ENCODE data around the gene CPA5. TPM values are rescaled to one million over a fixed set of nuclear protein-coding genes. Genes with fewer than 3 reads are reported as not detected.

The CPA5 gene
- total and polyA plus RNA-seq, 9 of the 15 experiments (the other 6 are each of a cell fraction or from before 2014, with no cell fraction given), result 0.13 to 2.4 (median 0.91) TPM

DNA sequence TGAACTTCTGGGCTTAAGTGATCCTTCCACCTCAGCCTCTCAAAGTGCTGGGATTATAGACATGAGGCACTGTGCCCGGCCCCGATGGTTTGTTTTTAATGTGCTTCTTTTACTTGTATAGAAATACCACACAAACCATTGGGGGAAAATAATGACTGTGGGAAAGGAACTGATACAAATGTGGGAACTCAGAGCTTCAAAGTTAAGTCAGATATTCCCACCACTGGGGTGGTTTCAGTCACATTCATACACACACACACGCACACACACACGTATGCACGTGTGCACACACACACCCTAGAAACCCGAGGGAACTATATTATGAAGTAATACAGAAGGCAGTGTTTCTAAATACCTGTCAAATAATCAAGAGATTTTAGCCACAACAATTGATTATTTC is 34.6 kb upstream of the CPA5 start:
- Histone ChIP-seq H3K9me1 (ENCODE audit: control insufficient read depth, insufficient read depth, low read length) (no peaks in the 10 kb centered on the region), H3K9ac (ENCODE audit: insufficient read depth in 1 of 2, low read depth in 2 of 2, low read length in 2 of 2) (no peak overlapping the region), H3K9me3 (replicated peaks; ENCODE audit: control insufficient read depth, insufficient read depth, low read depth, low read length) (no peaks in the 10 kb centered on the region), H3K27me3 (ENCODE audit: control insufficient read depth in 2 of 2, insufficient read depth in 2 of 2, low read length in 2 of 2) (peaks cover 63 to 71% of the 10 kb centered on the region in 2 experiments; a peak in 4 of 5 replicates), H3K4me1 (replicated peaks in 1 of 2; ENCODE audit: control insufficient read depth in 2 of 2, insufficient read depth in 2 of 2, low read length in 2 of 2) (peaks cover 0 to 2% of the 10 kb centered on the region in 2 experiments; a peak in 1 of 5 replicates), H4K20me1 (replicated peaks; ENCODE audit: control insufficient read depth, insufficient read depth, low read length) (no peaks in the 10 kb centered on the region), H3K27ac (ENCODE audit: extremely low read depth, low read depth, low read length) (no peak overlapping the region), H3K4me2 (ENCODE audit: insufficient read depth, low read length) (no peak overlapping the region), H3K79me2 (ENCODE audit: control insufficient read depth, insufficient read depth, low read length) (no peaks in the 10 kb centered on the region), H3K4me3 (no peak overlapping the region), H3K36me3 (ENCODE audit: control insufficient read depth, insufficient read depth, low read length) (no peaks in the 10 kb centered on the region), H2AFZ (ENCODE audit: low read depth, low read length) (no peak overlapping the region)
- ChIA-PET POLR2A (interaction anchor here (0.7 to 1.4 kb wide), 2 partner anchors 11 to 12 kb away, joined by 3 read pairs; no protein-coding TSS in a partner anchor), CTCF (ENCODE audit: low intra/inter-chr PET ratio) (no interaction called here)
- in situ Hi-C loops (cut with MboI), result no loop called here
- BruUV-seq (replicated peaks), result no TSS peak
- TF ChIP-seq TSC22D4 (tag; IDR thresholded peaks at IDR 0.05) (no peak), CBFA2T2 (conservative IDR thresholded peaks at IDR 0.05) (0 out of 2 replicates have a peak, but pooled peaks have one; percentile 1)
- 0% methylated on average over 6 of the region's 6 CpGs for WGBS (ENCODE audit: insufficient coverage, low coverage, missing lambda C conversion rate)
- DNase-seq (ENCODE audit: extremely low read depth in 1 of 4, low spot score in 3 of 4), result no peak
- ATAC-seq, result no peak
- FAIRE-seq, result no peak
- intact Hi-C loops (cut with micrococcal nuclease), result loop anchor here (5.0 kb wide), 1 partner anchor 238 kb away; the partner anchor contains the start of gene KLHDC10

DNA sequence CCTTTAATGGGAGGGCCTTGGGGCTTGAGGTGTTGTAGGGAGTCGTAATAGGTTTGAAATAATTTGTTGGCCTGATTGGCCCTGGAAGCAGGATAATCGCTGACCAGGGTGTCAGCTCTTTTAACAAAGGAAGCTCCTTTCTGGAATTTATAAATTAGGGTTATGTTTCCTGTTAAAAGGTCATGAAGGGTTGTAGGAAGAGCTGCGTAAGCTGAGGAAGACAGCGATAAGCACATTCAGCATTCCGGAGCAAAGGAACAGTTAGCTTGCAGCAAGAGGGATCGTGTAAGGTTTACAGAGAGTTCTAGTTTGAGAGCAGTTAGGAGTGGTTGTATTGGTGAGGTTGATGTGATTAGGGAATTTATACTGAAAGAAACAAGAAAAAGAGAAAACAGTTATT is 30.3 kb upstream of the CPA5 start:
- Histone ChIP-seq H3K4me2 (ENCODE audit: insufficient read depth, low read length) (no peak overlapping the region), H3K36me3 (ENCODE audit: control insufficient read depth, insufficient read depth, low read length) (no peaks in the 10 kb centered on the region), H3K9me3 (replicated peaks; ENCODE audit: control insufficient read depth, insufficient read depth, low read depth, low read length) (no peaks in the 10 kb centered on the region), H3K4me1 (replicated peaks in 1 of 2; ENCODE audit: control insufficient read depth in 2 of 2, insufficient read depth in 2 of 2, low read length in 2 of 2) (no peaks in the 10 kb centered on the region), H4K20me1 (replicated peaks; ENCODE audit: control insufficient read depth, insufficient read depth, low read length) (no peaks in the 10 kb centered on the region), H2AFZ (ENCODE audit: low read depth, low read length) (no peak overlapping the region), H3K4me3 (no peak overlapping the region), H3K9me1 (ENCODE audit: control insufficient read depth, insufficient read depth, low read length) (no peaks in the 10 kb centered on the region), H3K9ac (ENCODE audit: insufficient read depth in 1 of 2, low read depth in 2 of 2, low read length in 2 of 2) (no peak overlapping the region), H3K79me2 (ENCODE audit: control insufficient read depth, insufficient read depth, low read length) (no peaks in the 10 kb centered on the region), H3K27me3 (ENCODE audit: control insufficient read depth in 2 of 2, insufficient read depth in 2 of 2, low read length in 2 of 2) (peaks cover 55 to 65% of the 10 kb centered on the region in 2 experiments; a peak in 4 of 5 replicates), H3K27ac (ENCODE audit: extremely low read depth, low read depth, low read length) (no peak overlapping the region)
- in situ Hi-C loops (cut with MboI) (no loop called here), intact Hi-C loops (cut with micrococcal nuclease) (no loop called here)
- no peak for ATAC-seq
- TF ChIP-seq OTX1 (CRISPR knock-in tag; IDR thresholded peaks at IDR 0.05), result no peak
- TF ChIP-seq, protein P1, sequence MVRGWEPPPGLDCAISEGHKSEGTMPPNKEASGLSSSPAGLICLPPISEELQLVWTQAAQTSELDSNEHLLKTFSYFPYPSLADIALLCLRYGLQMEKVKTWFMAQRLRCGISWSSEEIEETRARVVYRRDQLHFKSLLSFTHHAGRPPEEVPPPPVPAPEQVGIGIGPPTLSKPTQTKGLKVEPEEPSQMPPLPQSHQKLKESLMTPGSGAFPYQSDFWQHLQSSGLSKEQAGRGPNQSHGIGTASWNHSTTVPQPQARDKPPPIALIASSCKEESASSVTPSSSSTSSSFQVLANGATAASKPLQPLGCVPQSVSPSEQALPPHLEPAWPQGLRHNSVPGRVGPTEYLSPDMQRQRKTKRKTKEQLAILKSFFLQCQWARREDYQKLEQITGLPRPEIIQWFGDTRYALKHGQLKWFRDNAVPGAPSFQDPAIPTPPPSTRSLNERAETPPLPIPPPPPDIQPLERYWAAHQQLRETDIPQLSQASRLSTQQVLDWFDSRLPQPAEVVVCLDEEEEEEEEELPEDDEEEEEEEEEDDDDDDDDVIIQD (CRISPR knock-in tag; IDR thresholded peaks at IDR 0.05), result no peak
- POLR2A ChIA-PET, result interaction anchor here (0.6 to 0.8 kb wide), 2 partner anchors 9 to 24 kb away, joined by 3 read pairs; no protein-coding TSS in a partner anchor
- FAIRE-seq, result no peak
- WGBS (ENCODE audit: insufficient coverage, low coverage, missing lambda C conversion rate), result 27% methylated on average over 6 of the region's 6 CpGs
- DNase-seq (ENCODE audit: extremely low read depth in 1 of 4, low spot score in 3 of 4), result no peak
- CTCF ChIA-PET (ENCODE audit: low intra/inter-chr PET ratio), result no interaction called here
- no TSS peak for BruUV-seq (replicated peaks)

All from K562 (cell line).